Kidney (tissue), 14 donors: ENCODE measurements around the gene OXER1. TPM values are rescaled to one million over a fixed set of nuclear protein-coding genes. Genes with fewer than 3 reads are reported as not detected.

Experiments
- DNase-seq, 5 donors: peaks; one replicate each; pipeline ENCODE4 v3.0.0-alpha.2; 2013 to 2020
- FAIRE-seq: peaks from 2 replicates; lab custom pipeline; 2012; peaks lifted over from hg19 to GRCh38; lab: Jason Lieb, UNC
- H3K27ac ChIP-seq, 2 donors: one replicate each; pipeline ENCODE4 v1.7.0; 2013; ENCODE audit warnings: low read depth in 2 of 2, low read length in 2 of 2, inconsistent platforms in 1 of 2
- H3K27me3 ChIP-seq: one replicate; pipeline ENCODE4 v1.7.1; 2013; ENCODE audit warnings: low read length, inconsistent platforms; ENCODE audit not compliant: control insufficient read depth, insufficient read depth
- H3K36me3 ChIP-seq, 3 donors: one replicate each; pipeline versions ENCODE4 v1.7.0 to v1.7.1; 2013; ENCODE audit warnings: low read length in 3 of 3, control low read depth in 1 of 3, inconsistent platforms in 1 of 3; ENCODE audit not compliant: insufficient read depth in 3 of 3, control insufficient read depth in 2 of 3
- H3K4me1 ChIP-seq, 3 donors: one replicate each; pipeline versions ENCODE4 v1.7.0 to v1.7.1; 2013; ENCODE audit warnings: low read length in 3 of 3, inconsistent platforms in 1 of 3, low read depth in 1 of 3; ENCODE audit not compliant: control insufficient read depth in 2 of 3, insufficient read depth in 2 of 3
- H3K4me3 ChIP-seq, 3 donors: one replicate each; pipeline versions ENCODE4 v1.7.0 to v1.8.1; 2013; ENCODE audit warnings: low read length in 3 of 3, control low read depth in 1 of 3, inconsistent platforms in 1 of 3
- H3K9ac ChIP-seq, 3 donors: one replicate each; pipeline versions ENCODE4 v1.7.0 to v1.7.1; 2013; ENCODE audit warnings: low read length in 3 of 3, control low read depth in 1 of 3, inconsistent platforms in 1 of 3
- H3K9me3 ChIP-seq, 3 donors: one replicate each; pipeline versions ENCODE4 v1.7.0 to v1.7.1; 2013; ENCODE audit warnings: low read length in 3 of 3, control low read depth in 1 of 3, inconsistent platforms in 1 of 3; ENCODE audit not compliant: control insufficient read depth in 2 of 3, insufficient read depth in 1 of 3
- CTCF ChIP-seq: IDR thresholded peaks from 3 replicates; pipeline ENCODE4 v1.5.1; 2012; ENCODE audit warnings: mild to moderate bottlenecking, moderate library complexity, borderline replicate concordance; ENCODE audit not compliant: insufficient read depth; ENCODE audit errors: extremely low read depth
- intact Hi-C: fragments of 100-400 bp; cut with DNase I; formaldehyde crosslinking; loops from one replicate; pipeline ENCODE4 v1.11.1; 2022
- polyA plus RNA-seq: library from polyadenylated mRNA; stranded (reverse); fragments of 350-450 nt; fragmentation: Illumina TruSeq; extraction: RNeasy Lipid Tissue Mini Kit (QIAGEN cat#74804); gene quantifications from one replicate; pipeline ENCODE4 v1.2.3, GENCODE V29; 2014; ENCODE audit warnings: low read depth, low replicate concordance; ENCODE audit not compliant: insufficient read depth
- total RNA-seq: library from RNA; stranded (reverse); fragmentation: NEBNext Ultra II Directional; extraction: Animal tissue kit (Norgen Biotek cat#: 25700); gene quantifications from one replicate; pipeline ENCODE4 v1.2.1, GENCODE V29; 2021
- donor health status: control.
- donor health status: control.
- donor health status: control.
- donor health status: control.
- donor health status: control.
- donor health status: DM: yes; HTN: yes; CAD: no.
- donor health status: Normal renal cell carcinoma (clear cell type).

Gene OXER1
- total and polyA plus RNA-seq, 2 donors from 2014 or later, result 2.5 to 5.4 TPM

DNA sequence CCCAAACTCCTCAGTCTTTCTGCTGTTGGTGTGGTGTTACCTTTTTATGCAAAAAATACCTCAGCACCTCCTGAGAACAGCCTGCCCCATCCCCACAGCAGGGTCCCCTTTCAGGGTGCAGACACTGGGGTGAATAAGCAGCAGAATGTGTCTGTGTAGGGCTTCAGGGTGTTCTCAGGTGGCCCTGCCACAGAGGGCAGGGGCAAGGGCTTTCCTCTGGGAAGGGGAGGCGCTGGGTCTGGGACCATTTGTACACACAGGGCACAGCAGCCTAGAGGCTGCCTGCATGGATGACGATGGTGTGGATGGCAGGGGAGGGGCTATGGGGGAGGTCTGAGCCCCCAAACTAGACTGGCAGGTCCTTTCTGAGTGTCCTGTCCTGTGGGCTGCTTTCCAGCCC is 25.8 kb upstream of the OXER1 start:
- H3K9me3 ChIP-seq, result no peaks in the 10 kb centered on the region
- DNase-seq (no peak), FAIRE-seq (no peak)
- intact Hi-C loops, result no loop called here
- H3K27me3 ChIP-seq, result no peaks in the 10 kb centered on the region
- H3K4me3 ChIP-seq, result no peak overlapping the region
- H3K4me1 ChIP-seq, result peaks cover 3 to 27% (median 12%) of the 10 kb centered on the region in 3 donors
- H3K9ac ChIP-seq, result no peak overlapping the region
- H3K36me3 ChIP-seq, result no peaks in the 10 kb centered on the region
- TF ChIP-seq CTCF, result no peak
- H3K27ac ChIP-seq, result no peak overlapping the region

DNA sequence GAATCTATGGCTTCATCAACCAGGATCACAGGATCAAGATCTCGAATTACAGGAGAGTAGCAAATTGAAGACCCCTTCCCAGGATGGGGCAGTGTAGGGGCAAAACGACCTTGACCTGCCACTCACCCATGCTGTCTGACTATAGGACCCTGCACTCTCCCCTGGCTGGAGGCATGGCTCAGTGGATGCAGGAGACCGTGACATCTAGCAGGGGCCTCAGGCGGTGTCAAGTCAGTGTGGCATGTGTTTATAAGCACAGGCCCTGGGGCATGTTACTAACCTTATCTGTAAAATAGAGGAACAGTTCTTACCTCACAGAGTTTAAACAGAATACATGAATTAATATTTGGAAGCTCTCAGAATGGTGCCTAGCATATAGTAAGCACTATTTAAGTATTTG is 24.9 kb upstream of the OXER1 start:
- Histone ChIP-seq H3K36me3 (no peaks in the 10 kb centered on the region), H3K27me3 (no peaks in the 10 kb centered on the region), H3K4me3 (no peak overlapping the region), H3K9me3 (no peaks in the 10 kb centered on the region), H3K27ac (peak overlapping the region in 1 of 2 donors; percentile 32), H3K4me1 (peaks cover 1 to 31% (median 15%) of the 10 kb centered on the region in 3 donors), H3K9ac (no peak overlapping the region)
- no peak for DNase-seq
- intact Hi-C loops, result no loop called here
- FAIRE-seq, result no peak
- no peak for TF ChIP-seq CTCF

- H3K27me3 ChIP-seq, result no peaks in the 10 kb centered on the region
Measured at GRCh38 chr2:42788478-42788793, 24.5 kb upstream of the OXER1 start.

More at GRCh38 chr2:42788478-42788793, 24.5 kb upstream of the OXER1 start:
- Histone ChIP-seq H3K36me3 (no peaks in the 10 kb centered on the region), H3K9me3 (no peaks in the 10 kb centered on the region), H3K4me3 (no peak overlapping the region), H3K9ac (no peak overlapping the region), H3K4me1 (peaks cover 0 to 31% (median 19%) of the 10 kb centered on the region in 3 donors), H3K27ac (peak overlapping the region in 1 of 2 donors; percentile 32)
- TF ChIP-seq CTCF, result no peak
- FAIRE-seq (no peak), DNase-seq (no peak)
- intact Hi-C loops, result no loop called here
